Measurements from ENCODE around the gene DTWD2. TPM values are rescaled to one million over a fixed set of nuclear protein-coding genes. Genes with fewer than 3 reads are reported as not detected.

DTWD2 gene
- polyA plus RNA-seq, 1 experiment: 1.9 TPM

DNA sequence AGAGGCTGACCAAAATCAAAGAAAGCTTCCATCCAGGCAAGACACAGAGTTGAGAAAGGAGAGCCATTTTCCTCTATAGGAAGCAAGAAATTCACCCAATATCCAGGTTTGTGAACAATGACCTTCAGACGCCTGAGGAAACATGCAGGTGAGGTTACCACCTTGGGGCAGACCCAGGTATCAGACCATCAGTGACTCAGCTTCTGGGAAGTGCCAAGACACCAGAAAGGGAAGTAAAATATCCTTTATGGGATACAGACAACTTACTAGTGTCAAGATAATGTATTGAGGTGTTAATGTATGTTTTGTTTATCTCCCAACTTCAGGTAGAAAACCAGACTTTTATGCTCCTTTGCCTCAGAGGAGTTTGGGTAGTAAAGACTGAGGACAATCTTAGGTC, 2.2 kb upstream of the DTWD2 start:
- no peak for DNase-seq (ENCODE audit: low read depth, low spot score)
- Histone ChIP-seq H3K4me3 (ENCODE audit: low read depth, low read length) (no peak overlapping the region), H3K9me3 (ENCODE audit: control insufficient read depth, insufficient read depth, low read length) (no peaks in the 10 kb centered on the region), H3K27ac (ENCODE audit: low read depth, low read length) (no peak overlapping the region), H3K27me3 (ENCODE audit: control insufficient read depth, insufficient read depth, low read length) (no peaks in the 10 kb centered on the region)
- TF ChIP-seq, protein P1, sequence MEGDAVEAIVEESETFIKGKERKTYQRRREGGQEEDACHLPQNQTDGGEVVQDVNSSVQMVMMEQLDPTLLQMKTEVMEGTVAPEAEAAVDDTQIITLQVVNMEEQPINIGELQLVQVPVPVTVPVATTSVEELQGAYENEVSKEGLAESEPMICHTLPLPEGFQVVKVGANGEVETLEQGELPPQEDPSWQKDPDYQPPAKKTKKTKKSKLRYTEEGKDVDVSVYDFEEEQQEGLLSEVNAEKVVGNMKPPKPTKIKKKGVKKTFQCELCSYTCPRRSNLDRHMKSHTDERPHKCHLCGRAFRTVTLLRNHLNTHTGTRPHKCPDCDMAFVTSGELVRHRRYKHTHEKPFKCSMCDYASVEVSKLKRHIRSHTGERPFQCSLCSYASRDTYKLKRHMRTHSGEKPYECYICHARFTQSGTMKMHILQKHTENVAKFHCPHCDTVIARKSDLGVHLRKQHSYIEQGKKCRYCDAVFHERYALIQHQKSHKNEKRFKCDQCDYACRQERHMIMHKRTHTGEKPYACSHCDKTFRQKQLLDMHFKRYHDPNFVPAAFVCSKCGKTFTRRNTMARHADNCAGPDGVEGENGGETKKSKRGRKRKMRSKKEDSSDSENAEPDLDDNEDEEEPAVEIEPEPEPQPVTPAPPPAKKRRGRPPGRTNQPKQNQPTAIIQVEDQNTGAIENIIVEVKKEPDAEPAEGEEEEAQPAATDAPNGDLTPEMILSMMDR (IDR thresholded peaks at IDR 0.05; ENCODE audit: low read depth, low read length): no peak
- POLR2A ChIA-PET: no interaction called here
- CTCF ChIA-PET: interaction anchor here (9.8 kb wide), 1 partner anchor 420 kb away, joined by 228 read pairs; no protein-coding TSS in a partner anchor

- H3K4me3 ChIP-seq (ENCODE audit: low read depth, low read length): no peak overlapping the region
- H3K9me3 ChIP-seq (ENCODE audit: control insufficient read depth, insufficient read depth, low read length): no peaks in the 10 kb centered on the region
- no peak overlapping the region for H3K27ac ChIP-seq (ENCODE audit: low read depth, low read length)
- TF ChIP-seq, protein P1 (IDR thresholded peaks at IDR 0.05; ENCODE audit: low read depth, low read length): no peak
- no peak for DNase-seq (ENCODE audit: low read depth, low spot score)
- H3K27me3 ChIP-seq (ENCODE audit: control insufficient read depth, insufficient read depth, low read length): no peaks in the 10 kb centered on the region
- ChIA-PET POLR2A (no interaction called here), CTCF (interaction anchor here (1.0 to 9.8 kb wide), 7 partner anchors 8 to 462 kb away, joined by 3 to 228 read pairs (median 13); partner anchors contain the start of gene HSD17B4)
Measured at GRCh38 chr5:118989816-118990215, 1.5 kb upstream of the DTWD2 start.

- H3K27me3 ChIP-seq (ENCODE audit: control insufficient read depth, insufficient read depth, low read length): no peaks in the 10 kb centered on the region
- POLR2A ChIA-PET: interaction anchor here (1.1 kb wide), 1 partner anchor 82 kb away, joined by 3 read pairs; the partner anchor contains the start of gene DMXL1
- no peak for DNase-seq (ENCODE audit: low read depth, low spot score)
- TF ChIP-seq, protein P1 (IDR thresholded peaks at IDR 0.05; ENCODE audit: low read depth, low read length): no peak
- no peaks in the 10 kb centered on the region for H3K9me3 ChIP-seq (ENCODE audit: control insufficient read depth, insufficient read depth, low read length)
- H3K4me3 ChIP-seq (ENCODE audit: low read depth, low read length): peak overlapping the region; percentile 74
- CTCF ChIA-PET: interaction anchor here (0.6 to 9.8 kb wide), 47 partner anchors 9 to 1693 kb away, joined by 3 to 228 read pairs (median 6); partner anchors contain the start of genes DMXL1 and HSD17B4
- H3K27ac ChIP-seq (ENCODE audit: low read depth, low read length): no peak overlapping the region
Measured at GRCh38 chr5:118988866-118989180, 476 bp upstream of the DTWD2 start.

GRCh38 chr5:118984602-118985001, 3.7 kb downstream of the DTWD2 start:
- Histone ChIP-seq H3K27me3 (ENCODE audit: control insufficient read depth, insufficient read depth, low read length) (no peaks in the 10 kb centered on the region), H3K4me3 (ENCODE audit: low read depth, low read length) (no peak overlapping the region), H3K27ac (ENCODE audit: low read depth, low read length) (no peak overlapping the region), H3K9me3 (ENCODE audit: control insufficient read depth, insufficient read depth, low read length) (no peaks in the 10 kb centered on the region)
- TF ChIP-seq, protein P1 (IDR thresholded peaks at IDR 0.05; ENCODE audit: low read depth, low read length): no peak
- ChIA-PET POLR2A (no interaction called here), CTCF (interaction anchor here (0.7 to 9.8 kb wide), 4 partner anchors 10 to 738 kb away, joined by 3 to 228 read pairs (median 10); no protein-coding TSS in a partner anchor)
- DNase-seq (ENCODE audit: low read depth, low spot score): no peak

DNA sequence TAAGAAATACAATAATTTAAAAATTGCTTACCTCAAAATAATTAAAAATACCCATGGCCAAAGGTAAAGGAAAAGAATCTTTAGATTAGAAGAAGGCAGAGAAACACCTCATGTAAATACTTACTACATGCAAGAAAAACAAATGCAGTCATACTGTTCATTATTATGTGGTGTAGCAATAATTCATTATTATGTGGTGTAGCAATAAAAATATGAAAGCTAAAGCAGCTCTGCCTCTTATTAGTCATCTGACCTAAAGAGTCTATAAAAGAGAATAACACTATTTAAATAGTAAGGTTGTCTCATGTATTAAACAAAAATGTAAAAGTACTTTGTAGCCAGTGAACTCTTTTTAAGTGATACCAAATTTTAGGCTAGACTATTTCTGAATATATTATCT, 6.6 kb downstream of the DTWD2 start:
- Histone ChIP-seq H3K4me3 (ENCODE audit: low read depth, low read length) (no peak overlapping the region), H3K9me3 (ENCODE audit: control insufficient read depth, insufficient read depth, low read length) (no peaks in the 10 kb centered on the region), H3K27ac (ENCODE audit: low read depth, low read length) (no peak overlapping the region), H3K27me3 (ENCODE audit: control insufficient read depth, insufficient read depth, low read length) (no peaks in the 10 kb centered on the region)
- ChIA-PET CTCF (interaction anchor here (0.6 to 9.8 kb wide), 3 partner anchors 321 to 453 kb away, joined by 4 to 228 read pairs (median 4); no protein-coding TSS in a partner anchor), POLR2A (interaction anchor here (0.6 kb wide), 1 partner anchor 91 kb away, joined by 3 read pairs; no protein-coding TSS in a partner anchor)
- TF ChIP-seq, protein P1 (IDR thresholded peaks at IDR 0.05; ENCODE audit: low read depth, low read length): no peak
- DNase-seq (ENCODE audit: low read depth, low spot score): no peak
